Fibroblast of villous mesenchyme (primary cell): ENCODE data around the gene ASAP2. TPM values are rescaled to one million over a fixed set of nuclear protein-coding genes. Genes with fewer than 3 reads are reported as not detected.

Experiments used
- DNase-seq: peaks from one replicate; pipeline ENCODE4 v3.0.0-alpha.2; 2010; ENCODE audit warnings: low read depth
- H3K4me3 ChIP-seq: 2 replicates; pipeline ENCODE4 v1.5.1; 2011; ENCODE audit warnings: low read depth, mild to moderate bottlenecking, low read length
- CTCF ChIP-seq: IDR thresholded peaks from 2 replicates; pipeline ENCODE4 v1.5.1; 2012; ENCODE audit warnings: low read depth, mild to moderate bottlenecking, low read length; ENCODE audit not compliant: insufficient read depth
- total RNA-seq: library from RNA; depleted of rRNA; stranded (reverse); fragments of >200 nt; gene quantifications from 2 replicates; pipeline ENCODE4 v1.2.3, GENCODE V29; 2012

Gene ASAP2
- total RNA-seq, 1 donor: 66.5 TPM

- no peak for DNase-seq
- TF ChIP-seq CTCF: no peak
- H3K4me3 ChIP-seq: no peak overlapping the region
Measured at GRCh38 chr2:9236045-9236344, 29.4 kb downstream of the ASAP2 start.

- H3K4me3 ChIP-seq: no peak overlapping the region
- DNase-seq: no peak
- TF ChIP-seq CTCF: no peak
Measured at GRCh38 chr2:9236867-9237266, 30.3 kb downstream of the ASAP2 start.

GRCh38 chr2:9237831-9238230 is 31.2 kb downstream of the ASAP2 start:
- TF ChIP-seq CTCF: no peak
- DNase-seq: no peak
- H3K4me3 ChIP-seq: no peak overlapping the region

- no peak overlapping the region for H3K4me3 ChIP-seq
- peak; percentile 78 for DNase-seq
- TF ChIP-seq CTCF: no peak
Measured at GRCh38 chr2:9238591-9239326, 32.1 kb downstream of the ASAP2 start.

GRCh38 chr2:9239616-9240015 is 33.0 kb downstream of the ASAP2 start:
- H3K4me3 ChIP-seq: no peak overlapping the region
- no peak for TF ChIP-seq CTCF
- no peak for DNase-seq

- DNase-seq: peak; percentile 43
- no peak for TF ChIP-seq CTCF
- H3K4me3 ChIP-seq: no peak overlapping the region
Measured at GRCh38 chr2:9240745-9241144, 34.1 kb downstream of the ASAP2 start.

- TF ChIP-seq CTCF: no peak
- DNase-seq: no peak
- no peak overlapping the region for H3K4me3 ChIP-seq
Measured at GRCh38 chr2:9241233-9241632, 34.6 kb downstream of the ASAP2 start.
